Erythroblast (primary cell): Measurements from ENCODE around the gene MTF2.

Source experiments
- GATA1 ChIP-seq: IDR thresholded peaks from 2 replicates; pipeline ENCODE4 v1.6.1; 2011; ENCODE audit warnings: low read depth, mild to moderate bottlenecking, control low read depth, low read length, moderate library complexity
- POLR2A ChIP-seq: IDR thresholded peaks from 2 replicates; pipeline ENCODE4 v1.6.1; 2011; ENCODE audit warnings: mild to moderate bottlenecking, low read length

GRCh38 chr1:93155335-93155734 lies 76.3 kb downstream of the MTF2 start:
- TF ChIP-seq POLR2A (no peak), GATA1 (no peak)
